ENCODE data around the gene IL34. TPM values are rescaled to one million over a fixed set of nuclear protein-coding genes. Genes with fewer than 3 reads are reported as not detected.

Gene IL34
- total and polyA plus RNA-seq, 2 of the 13 experiments (the other 11 are each of a cell fraction or from before 2014, with no cell fraction given): 1.2 to 1.3 TPM

- TF ChIP-seq ZNF318 (CRISPR knock-in tag; IDR thresholded peaks at IDR 0.05) (no peak), ZNF607 (CRISPR knock-in tag; IDR thresholded peaks at IDR 0.05; ENCODE audit: borderline replicate concordance) (no peak), FOXC1 (CRISPR knock-in tag; IDR thresholded peaks at IDR 0.05; ENCODE audit: borderline replicate concordance) (no peak), ZNF883 (CRISPR knock-in tag; IDR thresholded peaks at IDR 0.05; ENCODE audit: not compliant biosample characterization) (no peak), ZNF234 (CRISPR knock-in tag; conservative IDR thresholded peaks at IDR 0.05) (no peak), LBX2 (CRISPR knock-in tag; IDR thresholded peaks at IDR 0.05; ENCODE audit: borderline replicate concordance) (no peak)
Observed at GRCh38 chr16:70664325-70665112, 18.2 kb downstream of the IL34 start (continued).
